Keratinocyte (primary cell): ENCODE data around the gene PFN4. TPM values are rescaled to one million over a fixed set of nuclear protein-coding genes. Genes with fewer than 3 reads are reported as not detected.
A peak's percentile ranks its signal among the peaks of the same experiment; 100 is the strongest.

Experiments used
- DNase-seq: peaks from one replicate; pipeline ENCODE4 v3.0.0-alpha.2; 2011; ENCODE audit warnings: low read depth, missing footprints, low spot score
- FAIRE-seq: peaks from 2 replicates; lab custom pipeline; 2011; peaks lifted over from hg19 to GRCh38; lab: Jason Lieb, UNC
- H2AFZ ChIP-seq: 2 replicates; pipeline ENCODE4 v1.6.0; 2012; ENCODE audit warnings: low read length, control low read depth, inconsistent platforms; ENCODE audit not compliant: control insufficient read depth
- H3K27ac ChIP-seq: 2 replicates; pipeline ENCODE4 v1.5.1; 2011; ENCODE audit warnings: low read length; ENCODE audit not compliant: control insufficient read depth, insufficient read depth
- H3K27me3 ChIP-seq: 3 replicates; pipeline ENCODE4 v1.6.0; 2011; ENCODE audit warnings: low read length; ENCODE audit not compliant: control insufficient read depth, insufficient read depth; ENCODE audit errors: extremely low read depth
- H3K36me3 ChIP-seq, 2 experiments: 2 replicates in 1 of 2; 3 replicates in 1 of 2; pipeline ENCODE4 v1.5.1; 2011; ENCODE audit warnings: low read length in 2 of 2, mild to moderate bottlenecking in 1 of 2; ENCODE audit not compliant: control insufficient read depth in 2 of 2, insufficient read depth in 2 of 2; ENCODE audit errors: extremely low read depth in 1 of 2
- H3K4me1 ChIP-seq: 3 replicates; pipeline ENCODE4 v1.5.1; 2011; ENCODE audit warnings: low read length; ENCODE audit not compliant: control insufficient read depth, insufficient read depth; ENCODE audit errors: extremely low read depth
- H3K4me2 ChIP-seq: 3 replicates; pipeline ENCODE4 v1.6.0; 2011; ENCODE audit warnings: low read depth, low read length; ENCODE audit not compliant: control insufficient read depth, insufficient read depth; ENCODE audit errors: extremely low read depth
- H3K4me3 ChIP-seq, 3 experiments: fragments of 200-600 bp in 1 of 3; sonication (generic) in 1 of 3; 2 replicates in 2 of 3; 3 replicates in 1 of 3; pipeline ENCODE4 v1.5.1; 2011 to 2016; ENCODE audit warnings: low read length in 3 of 3, mild to moderate bottlenecking in 3 of 3, control low read depth in 2 of 3, inconsistent platforms in 1 of 3, low read depth in 1 of 3, mixed read lengths in 1 of 3, mixed run types in 1 of 3, moderate library complexity in 1 of 3; ENCODE audit not compliant: control insufficient read depth in 2 of 3, insufficient read depth in 2 of 3; ENCODE audit errors: extremely low read depth in 1 of 3
- H3K79me2 ChIP-seq: 2 replicates; pipeline ENCODE4 v1.6.0; 2012; ENCODE audit warnings: low read length; ENCODE audit not compliant: control insufficient read depth, insufficient read depth
- H3K9ac ChIP-seq: 3 replicates; pipeline ENCODE4 v1.6.0; 2011; ENCODE audit warnings: low read length; ENCODE audit not compliant: control insufficient read depth, insufficient read depth; ENCODE audit errors: extremely low read depth
- H3K9me1 ChIP-seq: 3 replicates; pipeline ENCODE4 v1.6.0; 2011; ENCODE audit warnings: low read length; ENCODE audit not compliant: control insufficient read depth, insufficient read depth; ENCODE audit errors: extremely low read depth
- H3K9me3 ChIP-seq: 2 replicates; pipeline ENCODE4 v1.5.1; 2012; ENCODE audit warnings: low read depth, low read length; ENCODE audit not compliant: control insufficient read depth
- H4K20me1 ChIP-seq: 3 replicates; pipeline ENCODE4 v1.6.0; 2011; ENCODE audit warnings: low read length; ENCODE audit not compliant: control insufficient read depth, insufficient read depth; ENCODE audit errors: extremely low read depth
- EZH2 ChIP-seq: IDR thresholded peaks from one replicate; pipeline ENCODE4 v1.6.1; 2012; ENCODE audit warnings: inconsistent platforms, mild to moderate bottlenecking, low read length, moderate library complexity
- dilution Hi-C: fragments of 300-500 bp; cut with MboI; formaldehyde crosslinking; loops from one replicate; pipeline ENCODE4 v1.7.0; 2020; ENCODE audit warnings: low sequenced_read_pairs; ENCODE audit not compliant: extremely low pct_ligation_motif_present
- polyA plus RNA-seq, 5 experiments: library from polyadenylated mRNA; depleted of rRNA in 3 of 5; stranded (reverse) in 3 of 5; stranded (forward) in 1 of 5; unstranded in 1 of 5; fragments of >200 nt; gene quantifications; 1 replicate in 1 of 5; 2 replicates in 3 of 5; 3 replicates in 1 of 5; pipeline versions ENCODE4 v1.2.1 to v1.2.3, GENCODE V29; 2011 to 2012; ENCODE audit warnings: missing spikeins in 2 of 5, low read depth in 1 of 5, low replicate concordance in 1 of 5
- TF ChIP-seq, protein P1 (sequence below), 3 experiments: IDR thresholded peaks in 1 of 3; conservative IDR thresholded peaks in 1 of 3; optimal IDR thresholded peaks in 1 of 3; 2 replicates in 2 of 3; 3 replicates in 1 of 3; pipeline versions ENCODE3 to v1.5.1; 2011; ENCODE audit warnings: low read length in 3 of 3, mild to moderate bottlenecking in 3 of 3, moderate library complexity in 2 of 3, control low read depth in 1 of 3, inconsistent platforms in 1 of 3; ENCODE audit not compliant: insufficient read depth in 2 of 3; ENCODE audit errors: extremely low read depth in 1 of 3

The PFN4 gene
- polyA plus RNA-seq, 1 donor (not counting 4 experiments of a cell fraction or from before 2014, with no cell fraction given), result 0.16 TPM

DNA sequence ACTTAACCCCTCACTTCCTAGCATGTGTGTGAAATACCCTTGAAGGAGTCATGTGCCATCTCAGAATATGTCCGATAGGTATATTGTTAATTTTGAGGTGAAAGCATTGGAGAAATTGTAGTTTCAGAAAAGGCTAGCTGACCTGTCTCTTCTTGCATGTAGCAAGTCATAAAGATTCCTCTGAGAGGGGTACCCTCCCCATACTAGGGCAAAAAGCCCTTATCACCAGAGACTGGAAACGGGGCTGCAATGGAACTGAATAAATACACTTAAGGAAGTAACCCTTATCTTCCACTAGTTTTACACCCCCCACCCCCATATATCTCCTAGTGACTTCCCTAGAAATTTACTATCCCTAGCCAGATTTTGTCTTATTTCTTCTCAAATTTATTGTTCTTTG, 45.3 kb downstream of the PFN4 start:
- DNase-seq (no peak), FAIRE-seq (no peak)
- Histone ChIP-seq H3K9me3 (no peaks in the 10 kb centered on the region), H3K9me1 (no peaks in the 10 kb centered on the region), H3K4me1 (peaks cover 9% of the 10 kb centered on the region), H3K9ac (peak overlapping the region; percentile 91), H3K79me2 (peaks cover 24% of the 10 kb centered on the region), H4K20me1 (no peaks in the 10 kb centered on the region), H3K4me3 (peak overlapping the region; percentile 53 to 84 (median 82)), H3K36me3 (peaks cover 7 to 17% of the 10 kb centered on the region in 2 experiments), H3K4me2 (peak overlapping the region; percentile 74), H2AFZ (no peak overlapping the region), H3K27me3 (no peaks in the 10 kb centered on the region), H3K27ac (peak overlapping the region; percentile 93)
- TF ChIP-seq EZH2, result no peak
- TF ChIP-seq, protein P1, sequence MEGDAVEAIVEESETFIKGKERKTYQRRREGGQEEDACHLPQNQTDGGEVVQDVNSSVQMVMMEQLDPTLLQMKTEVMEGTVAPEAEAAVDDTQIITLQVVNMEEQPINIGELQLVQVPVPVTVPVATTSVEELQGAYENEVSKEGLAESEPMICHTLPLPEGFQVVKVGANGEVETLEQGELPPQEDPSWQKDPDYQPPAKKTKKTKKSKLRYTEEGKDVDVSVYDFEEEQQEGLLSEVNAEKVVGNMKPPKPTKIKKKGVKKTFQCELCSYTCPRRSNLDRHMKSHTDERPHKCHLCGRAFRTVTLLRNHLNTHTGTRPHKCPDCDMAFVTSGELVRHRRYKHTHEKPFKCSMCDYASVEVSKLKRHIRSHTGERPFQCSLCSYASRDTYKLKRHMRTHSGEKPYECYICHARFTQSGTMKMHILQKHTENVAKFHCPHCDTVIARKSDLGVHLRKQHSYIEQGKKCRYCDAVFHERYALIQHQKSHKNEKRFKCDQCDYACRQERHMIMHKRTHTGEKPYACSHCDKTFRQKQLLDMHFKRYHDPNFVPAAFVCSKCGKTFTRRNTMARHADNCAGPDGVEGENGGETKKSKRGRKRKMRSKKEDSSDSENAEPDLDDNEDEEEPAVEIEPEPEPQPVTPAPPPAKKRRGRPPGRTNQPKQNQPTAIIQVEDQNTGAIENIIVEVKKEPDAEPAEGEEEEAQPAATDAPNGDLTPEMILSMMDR (optimal IDR thresholded peaks at IDR 0.05 in 1 of 3, IDR thresholded peaks at IDR 0.05 in 1 of 3, conservative IDR thresholded peaks at IDR 0.05 in 1 of 3; ENCODE audit: extremely low read depth in 1 of 3, insufficient read depth in 2 of 3, low read length in 3 of 3), result no peak
- dilution Hi-C loops, result no loop called here

DNA sequence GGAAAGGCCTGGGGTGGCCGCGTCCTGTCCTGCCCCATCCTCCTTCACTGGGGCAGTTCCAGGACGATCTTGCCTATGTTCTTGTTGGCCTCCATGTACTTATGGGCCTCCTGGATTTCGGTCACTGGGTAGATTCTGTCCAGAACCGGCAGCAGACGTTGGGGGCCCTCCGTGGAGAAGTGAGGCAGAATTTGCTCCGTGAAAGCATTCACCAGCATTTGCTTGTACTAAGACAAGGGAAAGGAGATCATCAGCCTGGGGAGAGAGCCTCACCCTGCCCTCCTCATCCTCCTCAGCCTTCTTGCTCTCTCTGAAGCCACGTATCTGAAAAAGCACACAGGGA, 45.6 kb downstream of the PFN4 start:
- no peak for FAIRE-seq

More for the DNA sequence above, 45.6 kb downstream of the PFN4 start:
- H3K27me3 ChIP-seq, result no peaks in the 10 kb centered on the region
- H3K9me3 ChIP-seq, result no peaks in the 10 kb centered on the region
- dilution Hi-C loops, result no loop called here
- H3K36me3 ChIP-seq, result peaks cover 10 to 19% of the 10 kb centered on the region in 2 experiments
- no peaks in the 10 kb centered on the region for H3K9me1 ChIP-seq
- H3K79me2 ChIP-seq, result peaks cover 28% of the 10 kb centered on the region
- H3K4me2 ChIP-seq, result peak overlapping the region; percentile 74
- DNase-seq, result no peak
- peaks cover 9% of the 10 kb centered on the region for H3K4me1 ChIP-seq
- H3K9ac ChIP-seq, result peak overlapping the region; percentile 91
- peak overlapping the region; percentile 93 for H3K27ac ChIP-seq
- TF ChIP-seq EZH2, result no peak
- TF ChIP-seq, protein P1 (optimal IDR thresholded peaks at IDR 0.05 in 1 of 3, IDR thresholded peaks at IDR 0.05 in 1 of 3, conservative IDR thresholded peaks at IDR 0.05 in 1 of 3; ENCODE audit: extremely low read depth in 1 of 3, insufficient read depth in 2 of 3, low read length in 3 of 3), result no peak
- H4K20me1 ChIP-seq, result no peaks in the 10 kb centered on the region
- peak overlapping the region; percentile 64 for H2AFZ ChIP-seq
- H3K4me3 ChIP-seq, result peak overlapping the region; percentile 53 to 84 (median 82)
